ENCODE results near the gene SMAP2. TPM values are rescaled to one million over a fixed set of nuclear protein-coding genes. Genes with fewer than 3 reads are reported as not detected.
"Not testable (repeated sequence)": the region's sequence is repeated elsewhere in the genome, so short reads cannot be mapped to it uniquely, and the experiment has no call there.

Gene SMAP2
- total RNA-seq: 10 to 100 TPM in 3 of 4 donors, 1 to 10 TPM in 1; 6.9 to 35.0 (median 15.3) TPM
- polyA plus RNA-seq: 10 to 100 TPM; 18.0 to 32.2 (median 18.4) TPM
- long read RNA-seq, donor 1, partial matches to known transcripts: 0 of 1 reads
- long read RNA-seq, donor 1, other reads (novel, unspliced or antisense): 0 of 1 reads
- long read RNA-seq, donor 2, transcript SMAP2-202 (10 exons, 2,939 nt): major isoform, 25 of 29 reads
- long read RNA-seq, donor 2, partial matches to known transcripts: 0 of 29 reads
- long read RNA-seq, donor 2, other reads (novel, unspliced or antisense): 4 of 29 reads

GRCh38 chr1:40373323-40374283, at the start of gene SMAP2:
Gene SMAP2 (plus strand): TSS chr1:40373727. CDS start chr1:40374121, 394 bp downstream.
- 1% methylated on average over 41 to 65 of the region's 65 CpGs for WGBS, 3 donors
- ATAC-seq (peak; percentile 97 to 100 (median 98)), DNase-seq (peak; percentile 96 to 98)
- Histone ChIP-seq H3K36me3 (ENCODE audit: insufficient read depth in 1 of 2, low read depth in 1 of 2) (no peaks in the 10 kb centered on the region), H3K4me1 (peaks cover 14% of the 10 kb centered on the region), H3K4me3 (peak within 1 kb of the TSS; percentile 95), H3K27me3 (ENCODE audit: insufficient read depth in 3 of 3, low read length in 2 of 3) (no peaks in the 10 kb centered on the region), H3K9me3 (no peaks in the 10 kb centered on the region), H3K27ac (peak within 1 kb of the TSS; percentile 80)
- TF ChIP-seq, protein P1, sequence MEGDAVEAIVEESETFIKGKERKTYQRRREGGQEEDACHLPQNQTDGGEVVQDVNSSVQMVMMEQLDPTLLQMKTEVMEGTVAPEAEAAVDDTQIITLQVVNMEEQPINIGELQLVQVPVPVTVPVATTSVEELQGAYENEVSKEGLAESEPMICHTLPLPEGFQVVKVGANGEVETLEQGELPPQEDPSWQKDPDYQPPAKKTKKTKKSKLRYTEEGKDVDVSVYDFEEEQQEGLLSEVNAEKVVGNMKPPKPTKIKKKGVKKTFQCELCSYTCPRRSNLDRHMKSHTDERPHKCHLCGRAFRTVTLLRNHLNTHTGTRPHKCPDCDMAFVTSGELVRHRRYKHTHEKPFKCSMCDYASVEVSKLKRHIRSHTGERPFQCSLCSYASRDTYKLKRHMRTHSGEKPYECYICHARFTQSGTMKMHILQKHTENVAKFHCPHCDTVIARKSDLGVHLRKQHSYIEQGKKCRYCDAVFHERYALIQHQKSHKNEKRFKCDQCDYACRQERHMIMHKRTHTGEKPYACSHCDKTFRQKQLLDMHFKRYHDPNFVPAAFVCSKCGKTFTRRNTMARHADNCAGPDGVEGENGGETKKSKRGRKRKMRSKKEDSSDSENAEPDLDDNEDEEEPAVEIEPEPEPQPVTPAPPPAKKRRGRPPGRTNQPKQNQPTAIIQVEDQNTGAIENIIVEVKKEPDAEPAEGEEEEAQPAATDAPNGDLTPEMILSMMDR (IDR thresholded peaks at IDR 0.05): no peak
- intact Hi-C loops (cut with DNase I): no loop called here

GRCh38 chr1:40331403-40331802, 42.1 kb upstream of the SMAP2 start:
- H3K27me3 ChIP-seq (ENCODE audit: insufficient read depth in 3 of 3, low read length in 2 of 3); H3K9me3 ChIP-seq; ATAC-seq; H3K27ac ChIP-seq; H3K4me3 ChIP-seq; DNase-seq; H3K4me1 ChIP-seq; intact Hi-C loops (cut with DNase I); H3K36me3 ChIP-seq (ENCODE audit: insufficient read depth in 1 of 2, low read depth in 1 of 2): not testable (repeated sequence)
- WGBS, 3 donors: 44 to 93% (median 72%) methylated on average over 1 of the region's 1 CpG

DNA sequence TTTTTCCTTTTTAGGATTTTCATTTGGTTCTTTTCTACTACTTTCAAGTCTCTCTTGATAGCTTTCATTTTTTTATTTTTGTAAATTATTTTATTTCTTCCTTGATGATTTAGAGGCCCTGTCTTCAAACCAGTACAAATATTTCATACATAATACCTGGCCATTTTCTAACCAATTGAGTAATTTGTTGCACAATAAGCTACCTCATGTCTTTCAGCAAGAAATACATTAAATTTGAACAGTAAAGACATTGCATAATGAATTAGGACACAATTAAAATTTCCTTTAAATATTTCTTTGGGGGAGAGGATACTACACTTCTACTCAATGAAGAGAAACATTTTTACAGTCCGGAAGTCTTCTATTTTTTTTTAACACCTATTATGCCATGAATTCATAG, 40.8 kb upstream of the SMAP2 start:
- no peak for DNase-seq
- intact Hi-C loops (cut with DNase I): no loop called here
- no peaks in the 10 kb centered on the region for H3K36me3 ChIP-seq (ENCODE audit: insufficient read depth in 1 of 2, low read depth in 1 of 2)
- no peak for ATAC-seq
- H3K4me1 ChIP-seq: no peaks in the 10 kb centered on the region
- H3K27ac ChIP-seq: no peak overlapping the region
- H3K9me3 ChIP-seq: no peaks in the 10 kb centered on the region
- WGBS, 3 donors: 75 to 91% (median 81%) methylated on average over 1 of the region's 1 CpG
- no peak overlapping the region for H3K4me3 ChIP-seq
- TF ChIP-seq, protein P1 (IDR thresholded peaks at IDR 0.05): no peak
- H3K27me3 ChIP-seq (ENCODE audit: insufficient read depth in 3 of 3, low read length in 2 of 3): no peaks in the 10 kb centered on the region

DNA sequence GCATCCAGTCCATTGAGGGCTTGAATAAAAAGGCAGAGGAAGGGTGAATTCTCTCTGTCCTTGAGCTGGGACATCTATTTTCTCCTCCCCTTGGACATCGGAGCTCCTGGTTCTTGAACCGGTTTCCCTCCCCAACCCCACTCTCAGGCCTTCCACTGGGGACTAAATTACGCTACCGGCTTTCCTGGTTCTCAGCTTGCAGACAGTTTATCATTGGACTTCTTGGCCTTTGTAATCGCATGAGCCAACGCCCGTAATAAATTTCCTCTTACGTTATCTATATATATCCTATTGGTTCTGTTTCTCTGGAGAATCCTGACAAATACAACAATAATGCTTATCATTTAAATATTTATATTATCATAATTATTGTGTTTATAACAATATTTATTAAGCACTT, 36.1 kb upstream of the SMAP2 start:
- WGBS, 3 donors: 77 to 87% (median 77%) methylated on average over 8 of the region's 8 CpGs
- no peaks in the 10 kb centered on the region for H3K9me3 ChIP-seq
- ATAC-seq (no peak), DNase-seq (no peak)
- no peak overlapping the region for H3K27ac ChIP-seq
- TF ChIP-seq, protein P1 (IDR thresholded peaks at IDR 0.05): no peak
- no peak overlapping the region for H3K4me3 ChIP-seq
- no peaks in the 10 kb centered on the region for H3K36me3 ChIP-seq (ENCODE audit: insufficient read depth in 1 of 2, low read depth in 1 of 2)
- no peaks in the 10 kb centered on the region for H3K4me1 ChIP-seq
- intact Hi-C loops (cut with DNase I): loop anchor here (5.0 kb wide), 4 partner anchors 65 to 255 kb away; no protein-coding TSS in a partner anchor
- H3K27me3 ChIP-seq (ENCODE audit: insufficient read depth in 3 of 3, low read length in 2 of 3): no peaks in the 10 kb centered on the region

Measured in psoas muscle (tissue), 8 donors.